IPS DF 4.7 (cell line): ENCODE measurements around the gene SLC6A8.

Source experiments
- DNase-seq: peaks from one replicate; pipeline ENCODE4 v3.0.0-alpha.2; 2013; ENCODE audit warnings: low spot score; ENCODE audit errors: extremely low read depth

Gene SLC6A8

GRCh38 chrX:153706799-153707198 is 19.1 kb downstream of the SLC6A8 start:
- DNase-seq, result no peak

DNA sequence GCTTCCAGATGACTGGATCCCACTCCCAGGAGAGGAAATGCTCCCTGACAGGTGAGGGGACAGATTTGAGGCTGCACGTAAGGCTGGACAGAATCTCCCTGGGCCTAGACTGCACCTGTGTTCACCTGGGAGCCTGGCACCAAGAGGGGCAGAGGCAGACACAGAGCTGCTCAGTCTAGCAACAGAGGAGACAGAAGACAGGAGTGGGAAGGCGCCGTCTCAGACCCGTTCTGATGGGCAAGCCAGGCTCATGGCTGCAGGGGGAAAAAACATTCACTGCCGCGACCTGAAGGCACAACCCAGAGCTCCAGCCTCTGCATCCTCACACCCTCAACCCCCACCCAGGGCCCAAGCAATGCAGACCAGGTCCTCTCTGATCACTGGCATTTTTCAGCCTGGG is 19.7 kb downstream of the SLC6A8 start:
- no peak for DNase-seq

DNA sequence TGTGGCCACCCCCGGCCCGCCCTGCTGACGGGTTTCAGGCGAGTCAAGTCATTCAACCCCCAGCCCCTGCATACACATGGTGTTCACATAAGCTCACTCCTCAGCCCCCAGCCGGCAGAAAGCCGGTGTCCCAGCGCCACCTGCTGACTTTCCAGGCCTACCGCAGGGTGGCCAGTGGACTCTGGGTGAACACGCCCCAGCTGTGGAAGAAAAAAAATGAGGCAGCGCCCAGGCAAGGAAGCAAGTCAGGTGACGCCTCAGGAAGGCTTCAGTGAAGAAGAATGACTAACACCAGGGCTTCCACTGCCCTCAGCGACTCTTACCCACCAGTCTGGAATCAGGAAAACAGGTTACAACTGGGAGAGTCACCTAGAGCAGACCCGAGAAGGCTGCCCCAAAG is 20.7 kb downstream of the SLC6A8 start:
- DNase-seq, result no peak

DNA sequence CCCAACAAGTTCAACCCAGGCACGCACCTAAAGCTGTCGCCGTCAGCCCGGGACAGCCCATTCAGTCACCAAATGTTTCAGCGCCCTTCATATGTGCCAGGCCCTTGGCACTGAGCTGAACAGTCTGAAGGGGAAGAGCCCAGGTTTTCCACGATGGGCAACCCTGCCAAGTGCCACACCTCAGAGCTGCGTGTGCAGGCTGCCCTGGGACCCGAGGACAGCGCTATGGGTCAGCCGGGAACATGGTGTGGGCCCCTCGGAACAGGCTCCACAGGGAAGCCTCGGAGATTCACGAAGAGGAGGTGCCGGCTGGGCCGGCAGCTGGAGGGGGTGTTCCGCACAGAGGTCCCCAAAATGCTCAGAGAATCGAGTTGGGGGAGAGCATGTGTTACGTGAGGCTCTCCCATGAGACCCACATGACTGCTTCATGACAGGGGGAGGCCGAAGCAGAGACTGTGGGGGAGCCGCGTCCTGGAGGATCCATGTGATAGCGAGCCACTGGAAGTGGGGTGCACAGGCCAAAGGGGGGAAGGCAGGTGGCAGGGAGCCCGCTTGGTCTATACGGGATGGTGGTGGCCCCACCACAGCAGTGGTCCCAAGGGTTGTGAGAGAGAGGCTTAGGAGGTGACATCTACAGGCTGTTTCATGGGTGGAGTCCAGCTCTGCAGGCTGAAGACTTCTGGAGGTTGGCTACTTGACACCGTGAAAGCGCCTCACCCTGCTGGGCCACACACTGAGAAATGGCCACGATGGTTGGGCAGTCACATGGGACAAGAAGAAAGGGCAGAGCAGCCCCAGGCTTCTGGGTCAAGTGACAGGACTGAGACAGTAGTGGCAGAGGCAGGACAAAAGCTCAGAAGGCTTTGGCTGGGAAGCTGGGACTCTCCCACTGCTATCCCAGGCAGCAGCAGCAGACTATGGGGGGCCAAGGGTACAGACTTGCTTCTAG is 22.3 kb downstream of the SLC6A8 start:
- no peak for DNase-seq

DNA sequence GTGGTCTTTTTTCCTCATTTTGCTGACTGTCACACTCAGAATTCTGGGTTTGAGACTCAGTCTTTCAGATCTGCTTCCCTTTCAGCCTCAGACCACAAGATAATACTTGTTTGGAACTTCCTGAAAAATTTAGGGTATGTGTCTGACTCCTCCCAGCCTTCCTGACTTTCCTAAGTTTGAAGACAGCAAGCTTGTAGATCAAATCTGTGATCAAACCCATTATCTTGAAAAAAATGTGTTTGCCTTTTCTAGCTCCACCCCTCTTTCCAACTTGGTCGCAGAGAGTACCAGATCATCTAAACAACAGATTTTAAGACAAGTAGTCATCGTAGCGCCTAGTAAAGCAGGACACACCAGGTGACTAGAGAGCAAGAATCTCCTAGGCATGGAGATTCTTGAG is 26.5 kb downstream of the SLC6A8 start:
- no peak for DNase-seq

DNA sequence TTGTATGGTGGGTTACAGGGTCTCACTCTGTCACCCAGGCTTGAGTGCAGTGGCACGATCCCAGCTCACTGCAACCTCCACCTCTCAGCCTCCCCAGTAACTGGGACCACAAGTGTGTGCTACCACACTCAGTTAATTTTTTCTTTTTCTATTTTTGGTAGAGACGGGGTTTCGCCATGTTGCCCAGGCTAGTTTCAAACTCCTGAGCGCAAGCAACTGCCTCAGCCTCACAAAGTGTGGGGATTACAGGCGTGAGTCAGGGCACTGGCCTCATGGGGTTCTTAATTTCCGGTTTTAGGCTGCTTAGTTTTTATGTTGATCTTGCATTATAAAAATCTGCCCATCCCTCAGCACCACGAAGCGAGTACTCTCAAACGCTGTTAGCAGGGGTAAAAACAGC is 29.7 kb downstream of the SLC6A8 start:
- no peak for DNase-seq

GRCh38 chrX:153719238-153719637 is 31.5 kb downstream of the SLC6A8 start:
- DNase-seq, result no peak

DNA sequence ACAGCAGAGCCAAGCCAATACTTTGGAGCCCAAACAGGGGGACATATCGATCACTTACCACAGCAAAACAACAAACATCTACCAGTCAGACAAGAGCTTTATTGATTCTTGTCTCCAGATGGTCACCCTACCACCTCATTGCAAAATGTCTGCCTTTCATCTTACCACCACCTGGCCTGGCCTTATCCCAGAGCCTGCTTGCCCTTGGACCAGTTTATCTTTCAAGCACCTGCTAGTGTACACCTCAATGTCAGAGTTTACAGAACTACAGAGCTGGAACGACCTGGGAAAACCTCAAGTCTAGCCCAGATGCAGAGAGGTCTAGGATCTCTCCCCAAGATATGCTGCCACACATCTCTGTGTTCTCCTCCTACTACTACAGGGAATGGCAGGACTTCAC is 32.0 kb downstream of the SLC6A8 start:
- DNase-seq, result no peak

DNA sequence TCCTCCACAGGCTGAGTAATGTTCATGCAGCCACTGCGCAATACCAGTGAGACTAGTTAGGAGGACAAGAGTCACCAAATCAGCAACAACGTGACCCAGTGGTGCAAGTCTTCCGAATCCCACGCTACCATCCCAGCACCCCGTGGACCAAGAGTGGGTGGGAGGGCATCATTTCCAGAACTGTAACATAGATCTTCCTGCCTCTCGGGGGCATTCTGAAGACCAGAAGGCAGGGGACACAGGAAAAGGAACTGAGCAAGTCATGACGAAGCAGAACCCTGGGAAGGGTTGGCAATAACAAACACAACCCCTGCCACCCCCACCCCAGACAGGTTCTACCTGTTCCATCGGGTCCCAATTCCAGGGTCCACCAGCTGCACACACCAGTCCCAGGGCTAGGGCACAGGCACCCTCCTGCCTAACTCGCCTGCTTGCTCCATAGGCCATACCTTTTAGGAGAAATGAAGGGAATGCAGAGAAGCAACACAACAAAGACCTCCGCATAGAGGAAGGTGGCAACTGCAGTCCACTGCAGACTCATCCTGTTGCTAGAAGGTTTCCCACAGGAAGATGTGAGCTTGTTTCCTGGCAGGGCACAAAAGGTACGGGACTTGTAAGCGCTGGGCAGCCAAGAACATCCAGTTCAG is 35.1 kb downstream of the SLC6A8 start:
- no peak for DNase-seq

GRCh38 chrX:153723351-153724251 is 35.9 kb downstream of the SLC6A8 start:
- DNase-seq, result no peak

GRCh38 chrX:153724252-153725038 is 36.7 kb downstream of the SLC6A8 start, which contains the start of the genes ABCD1 and BCAP31:
Gene ABCD1, plus strand, starts transcription at chrX:153724856. Its CDS starts 411 bp downstream, at chrX:153725267.
Gene BCAP31, minus strand, starts transcription at chrX:153724387. Its CDS starts 1,143 bp downstream, at chrX:153723244.
- DNase-seq, result no peak

GRCh38 chrX:153725039-153725831 is 37.5 kb downstream of the SLC6A8 start:
- no peak for DNase-seq

- DNase-seq, result no peak
Observed at GRCh38 chrX:153725832-153726285, 38.1 kb downstream of the SLC6A8 start.

GRCh38 chrX:153726286-153727122 is 38.8 kb downstream of the SLC6A8 start:
- no peak for DNase-seq

GRCh38 chrX:153727123-153727931 is 39.6 kb downstream of the SLC6A8 start:
- DNase-seq, result no peak

- no peak for DNase-seq
Observed at GRCh38 chrX:153728095-153728494, 40.4 kb downstream of the SLC6A8 start.

DNA sequence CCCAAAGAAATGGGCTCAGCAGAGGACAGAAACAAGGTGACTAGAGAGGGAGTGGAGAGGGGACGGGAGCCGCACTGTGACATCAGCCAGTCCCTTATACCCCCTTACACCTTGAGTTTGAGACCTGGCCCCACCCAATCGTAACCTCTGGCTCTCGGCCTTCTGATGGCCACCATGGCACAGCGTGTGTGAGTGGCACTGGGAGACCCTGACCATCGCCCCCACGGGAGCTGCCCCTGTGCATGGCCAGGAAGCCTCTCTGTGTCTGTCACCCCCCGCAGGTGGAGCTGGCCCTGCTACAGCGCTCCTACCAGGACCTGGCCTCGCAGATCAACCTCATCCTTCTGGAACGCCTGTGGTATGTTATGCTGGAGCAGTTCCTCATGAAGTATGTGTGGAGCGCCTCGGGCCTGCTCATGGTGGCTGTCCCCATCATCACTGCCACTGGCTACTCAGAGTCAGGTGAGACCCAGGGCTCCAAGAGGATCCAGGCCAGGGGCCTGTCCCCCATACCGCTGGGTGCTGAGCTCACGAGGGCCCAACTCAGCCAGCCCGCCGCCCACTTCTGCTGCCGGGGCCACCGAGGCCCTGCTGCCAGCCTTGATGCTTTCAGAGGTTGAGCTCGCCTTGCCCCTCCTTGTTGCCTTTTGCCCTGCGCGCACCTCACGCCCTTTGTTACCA is 41.4 kb downstream of the SLC6A8 start:
- DNase-seq, result no peak
